ENCODE measurements around the gene SKIL.
"Not testable (repeated sequence)": the region's sequence is repeated elsewhere in the genome, so short reads cannot be mapped to it uniquely, and the experiment has no call there.

Gene SKIL, protein sequence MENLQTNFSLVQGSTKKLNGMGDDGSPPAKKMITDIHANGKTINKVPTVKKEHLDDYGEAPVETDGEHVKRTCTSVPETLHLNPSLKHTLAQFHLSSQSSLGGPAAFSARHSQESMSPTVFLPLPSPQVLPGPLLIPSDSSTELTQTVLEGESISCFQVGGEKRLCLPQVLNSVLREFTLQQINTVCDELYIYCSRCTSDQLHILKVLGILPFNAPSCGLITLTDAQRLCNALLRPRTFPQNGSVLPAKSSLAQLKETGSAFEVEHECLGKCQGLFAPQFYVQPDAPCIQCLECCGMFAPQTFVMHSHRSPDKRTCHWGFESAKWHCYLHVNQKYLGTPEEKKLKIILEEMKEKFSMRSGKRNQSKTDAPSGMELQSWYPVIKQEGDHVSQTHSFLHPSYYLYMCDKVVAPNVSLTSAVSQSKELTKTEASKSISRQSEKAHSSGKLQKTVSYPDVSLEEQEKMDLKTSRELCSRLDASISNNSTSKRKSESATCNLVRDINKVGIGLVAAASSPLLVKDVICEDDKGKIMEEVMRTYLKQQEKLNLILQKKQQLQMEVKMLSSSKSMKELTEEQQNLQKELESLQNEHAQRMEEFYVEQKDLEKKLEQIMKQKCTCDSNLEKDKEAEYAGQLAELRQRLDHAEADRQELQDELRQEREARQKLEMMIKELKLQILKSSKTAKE

DNA sequence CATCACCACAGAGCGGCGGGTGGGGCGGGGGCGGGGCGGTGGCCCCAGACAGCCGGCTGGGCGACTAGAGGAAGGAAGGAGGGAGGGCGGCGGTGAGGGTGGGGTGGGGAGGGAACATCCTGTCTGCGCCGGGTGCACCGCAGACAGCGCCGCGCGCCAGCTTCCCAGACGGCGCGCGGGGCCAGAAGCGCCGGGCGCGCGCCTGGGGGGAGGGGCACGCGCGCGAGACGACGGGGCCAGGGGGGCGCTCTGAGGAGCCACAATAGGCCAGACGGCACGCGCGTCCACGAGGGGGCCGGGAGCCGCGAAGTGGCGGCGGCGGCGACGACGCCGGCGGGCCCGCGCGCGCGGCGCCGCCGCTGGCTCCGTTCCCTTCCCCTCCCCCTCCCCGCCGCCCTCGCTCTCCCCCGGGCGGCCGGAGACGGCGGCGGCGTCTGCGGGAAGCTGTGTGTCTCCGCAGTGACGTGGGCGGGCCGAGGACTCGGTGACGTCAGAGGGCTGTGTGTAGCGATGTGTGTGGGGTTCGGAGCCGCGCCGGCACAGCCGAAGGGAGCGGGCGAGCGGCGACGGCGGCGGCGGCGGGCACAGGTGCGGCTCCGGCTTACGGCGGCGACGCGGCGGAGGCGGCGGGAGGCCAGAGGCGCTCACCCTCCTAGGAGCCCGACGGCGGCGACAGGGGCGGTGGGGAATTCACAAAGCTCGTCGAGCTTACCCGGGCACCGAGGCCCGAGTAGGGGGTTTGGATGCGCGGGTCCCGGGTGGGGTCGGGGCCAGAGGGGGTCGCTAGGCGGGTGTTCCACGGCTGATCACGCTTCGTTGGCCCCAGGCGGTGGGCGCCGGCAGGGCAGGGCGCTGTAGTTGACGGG is at the start of gene SKIL:
Gene SKIL (plus strand): TSS at position 540 of the 866 bp plus-strand sequence. CDS start 2,617 bp downstream, outside the sequence.
- DNase-seq: peak; percentile 74

DNA sequence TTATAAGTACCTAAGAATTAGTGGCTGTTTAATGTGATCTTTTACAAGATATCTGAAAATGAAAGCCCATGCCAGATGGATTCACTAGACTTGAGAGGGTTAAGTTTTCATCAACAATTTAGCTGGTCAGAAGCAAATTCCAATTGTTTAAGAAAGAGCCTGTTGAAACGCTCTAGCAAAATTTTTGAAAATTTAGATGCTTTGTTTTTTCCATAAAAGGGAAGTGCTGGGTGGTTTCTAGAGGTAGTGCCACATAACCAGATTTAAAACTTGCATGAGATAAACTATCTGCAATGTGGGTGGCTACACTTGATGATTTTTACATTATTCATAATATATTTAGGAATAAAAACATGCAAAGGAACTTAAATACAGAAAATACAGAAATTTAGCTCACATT is 48.5 kb upstream of the SKIL start:
- DNase-seq: no peak

DNA sequence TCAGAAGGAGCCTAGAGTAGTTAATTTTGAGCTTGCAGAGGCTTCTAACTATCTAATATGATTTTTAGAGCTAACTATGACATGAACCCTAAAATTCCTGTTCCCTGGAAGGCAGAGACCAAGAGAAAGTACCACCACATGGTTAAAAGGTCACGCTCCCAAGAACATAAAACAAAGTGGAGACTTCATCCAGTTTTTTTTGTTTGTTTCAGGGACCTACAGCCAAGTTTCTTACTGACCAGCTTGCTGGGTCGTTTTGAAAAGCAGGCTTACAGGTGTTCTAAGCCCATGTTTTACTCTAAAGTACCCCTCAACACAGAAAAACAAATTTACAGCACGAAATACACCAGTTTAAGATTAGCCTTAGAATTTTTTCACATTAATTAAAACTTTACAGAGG is 39.6 kb upstream of the SKIL start:
- DNase-seq: no peak

DNA sequence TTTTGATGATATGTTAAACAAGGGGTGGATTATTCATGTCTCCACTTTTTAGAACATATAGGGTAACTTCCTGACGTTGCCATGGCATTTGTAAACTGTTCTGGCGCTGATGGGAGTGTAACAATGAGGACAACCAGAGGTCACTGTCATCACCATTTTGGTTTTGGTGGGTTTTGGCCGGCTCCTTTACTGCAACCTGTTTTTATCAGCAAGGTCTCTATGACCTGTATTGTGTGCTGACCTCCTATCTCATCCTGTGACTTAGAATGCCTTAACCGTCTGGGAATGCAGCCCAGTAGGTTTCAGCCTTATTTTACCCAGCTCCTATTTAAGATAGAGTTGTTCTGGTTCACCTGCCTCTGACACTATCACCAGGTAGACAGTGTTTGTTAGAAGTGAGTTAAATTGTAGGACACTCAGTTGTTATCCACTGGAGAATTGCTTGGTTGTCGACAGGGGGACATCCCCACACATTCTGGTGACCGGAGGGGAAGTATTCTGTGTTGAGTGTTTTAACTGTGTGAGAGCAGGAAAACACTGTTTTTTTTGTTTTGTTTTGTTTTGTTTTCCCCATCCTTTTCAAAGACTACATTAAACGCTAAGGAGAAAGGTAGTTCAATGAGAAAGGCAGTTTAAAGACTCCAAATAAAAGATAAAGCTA is 36.9 kb upstream of the SKIL start:
- no peak for DNase-seq

DNA sequence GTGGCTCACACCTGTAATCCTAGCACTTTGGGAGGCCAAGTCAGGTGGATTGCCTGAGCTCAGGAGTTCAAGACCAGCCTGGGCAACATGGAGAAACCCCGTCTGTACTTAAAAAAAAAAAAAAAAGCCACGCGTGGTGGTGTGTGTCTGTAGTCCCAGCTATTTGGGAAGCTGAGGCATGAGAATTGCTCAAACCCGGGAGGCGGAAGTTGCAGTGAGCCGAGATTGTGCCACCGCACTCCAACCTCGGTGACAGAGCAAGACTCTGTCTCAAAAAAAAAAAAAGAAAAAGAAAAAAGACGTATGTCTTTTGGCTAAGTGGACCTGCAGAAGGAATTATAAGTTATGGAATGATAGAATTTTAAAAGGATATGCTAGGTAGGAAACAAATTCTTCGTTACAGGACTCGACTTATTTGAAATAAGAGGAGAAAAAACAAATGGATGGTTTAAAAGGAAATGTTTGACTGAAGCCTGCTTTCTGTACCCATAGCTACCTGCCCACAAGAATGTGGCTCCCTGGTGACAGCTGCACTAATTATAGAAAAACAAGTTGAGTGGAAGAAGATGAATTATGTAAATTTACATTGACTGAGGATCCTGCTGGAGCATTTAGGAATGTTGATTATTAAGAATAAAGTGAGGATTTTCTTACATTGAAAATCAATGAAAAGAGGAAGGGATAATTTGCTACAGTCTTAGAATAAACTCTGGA is 36.0 kb upstream of the SKIL start:
- DNase-seq: no peak

DNA sequence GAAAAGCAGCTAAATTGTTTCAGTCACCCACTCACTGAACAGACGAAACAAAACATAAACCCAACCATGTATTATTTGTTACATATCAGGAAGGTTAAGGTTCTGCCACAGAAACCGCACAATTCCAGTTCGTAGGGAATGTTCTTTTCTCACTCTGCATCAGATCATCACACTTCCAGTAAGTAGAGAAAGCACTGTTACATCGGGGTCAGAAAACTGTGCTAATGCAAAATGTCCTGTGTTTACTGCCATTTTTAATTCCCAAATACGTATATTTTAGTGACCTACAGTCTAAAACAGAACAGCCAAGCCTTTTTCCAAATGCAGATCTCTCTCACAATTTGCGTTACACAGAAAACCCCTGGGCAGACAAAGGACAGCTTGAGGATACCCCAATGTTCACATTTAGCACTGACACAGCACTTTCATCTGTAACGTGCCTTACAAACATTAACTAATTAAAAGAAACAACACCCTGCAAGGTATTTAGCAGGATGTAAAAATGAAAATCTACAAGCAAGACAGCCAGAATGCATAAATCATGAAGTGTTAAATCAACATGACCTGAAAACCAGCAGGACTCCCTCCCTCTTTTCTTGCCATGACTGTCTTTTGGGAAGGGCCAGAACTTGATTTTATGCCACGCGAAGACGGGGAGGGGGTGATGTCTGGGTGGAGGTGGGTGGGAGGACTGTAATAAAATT is 34.8 kb upstream of the SKIL start:
- no peak for DNase-seq

DNA sequence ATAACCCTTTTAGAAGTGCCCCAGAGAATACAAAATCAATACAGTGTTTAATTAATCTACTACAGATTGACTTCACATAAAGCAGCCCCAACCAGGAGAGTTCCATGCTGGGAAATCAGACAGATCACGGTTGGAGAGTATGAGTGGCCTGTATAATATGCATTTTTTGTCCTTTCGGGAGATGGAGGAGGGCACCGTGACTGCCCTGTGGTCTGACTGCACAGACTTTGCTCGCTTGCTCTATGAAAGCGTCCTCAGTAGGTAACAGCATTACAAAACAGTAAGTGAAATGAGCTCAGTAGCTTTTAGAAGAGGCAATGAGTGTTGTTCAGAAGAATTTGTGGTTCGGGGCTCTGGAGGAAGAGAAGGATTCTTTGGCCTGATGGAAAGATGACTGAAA is 34.2 kb upstream of the SKIL start:
- no peak for DNase-seq

DNA sequence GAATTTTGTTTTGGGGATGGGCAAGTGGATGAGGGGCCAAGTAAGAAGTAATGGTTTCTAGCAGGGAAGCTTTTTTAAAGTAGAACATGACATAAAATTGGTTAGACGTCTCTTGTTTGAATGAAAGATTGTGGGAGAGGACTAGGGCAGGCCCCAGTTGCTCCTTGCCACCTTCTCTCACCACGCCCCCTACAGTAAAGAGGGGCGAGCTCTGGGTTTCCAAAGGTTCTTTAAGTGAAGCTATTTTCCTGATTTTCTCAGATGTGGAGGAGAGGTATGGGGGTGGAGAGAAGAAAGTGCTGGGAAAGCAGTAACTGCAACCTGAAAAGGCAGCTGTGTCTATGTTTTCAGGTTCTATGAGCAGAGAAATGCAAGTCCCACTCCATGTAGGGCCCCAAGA is 32.6 kb upstream of the SKIL start:
- DNase-seq: no peak

DNA sequence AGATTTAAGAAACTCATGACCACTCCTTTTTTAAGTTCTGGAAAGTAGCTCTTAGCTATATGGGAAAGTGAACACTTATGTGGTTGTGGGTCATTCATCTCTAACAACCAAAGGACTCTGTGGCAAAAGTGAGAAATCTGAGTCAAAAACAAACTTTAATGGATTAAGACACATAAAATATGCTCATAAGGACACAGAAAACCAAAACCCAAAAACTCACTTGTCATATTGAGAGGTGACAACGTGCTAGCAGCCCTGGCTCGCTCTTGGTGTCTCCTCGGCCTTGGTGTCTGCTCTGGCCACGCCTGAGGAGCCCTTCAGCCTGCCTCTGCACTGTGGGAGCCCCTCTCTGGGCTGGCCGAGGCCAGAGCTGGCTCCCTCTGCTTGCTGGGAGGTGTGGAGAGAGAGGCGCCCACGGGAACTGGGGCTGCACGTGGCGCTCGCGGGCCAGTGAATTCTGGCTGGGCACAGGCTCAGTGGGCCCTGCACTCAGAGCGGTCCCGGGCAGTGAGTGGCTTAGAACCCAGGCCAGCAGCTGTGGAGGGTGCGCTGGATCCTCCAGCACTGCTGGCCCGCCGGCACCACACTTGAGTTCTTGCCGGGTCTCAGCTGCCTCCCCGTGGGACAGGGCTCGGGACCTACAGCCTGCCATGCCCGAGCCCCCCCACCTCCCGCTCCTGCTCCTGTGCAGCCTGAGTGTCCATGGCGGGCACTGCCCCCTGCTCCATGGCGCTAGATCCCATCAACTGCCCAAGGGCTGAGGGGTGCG is 30.3 kb upstream of the SKIL start:
- DNase-seq: no peak

DNA sequence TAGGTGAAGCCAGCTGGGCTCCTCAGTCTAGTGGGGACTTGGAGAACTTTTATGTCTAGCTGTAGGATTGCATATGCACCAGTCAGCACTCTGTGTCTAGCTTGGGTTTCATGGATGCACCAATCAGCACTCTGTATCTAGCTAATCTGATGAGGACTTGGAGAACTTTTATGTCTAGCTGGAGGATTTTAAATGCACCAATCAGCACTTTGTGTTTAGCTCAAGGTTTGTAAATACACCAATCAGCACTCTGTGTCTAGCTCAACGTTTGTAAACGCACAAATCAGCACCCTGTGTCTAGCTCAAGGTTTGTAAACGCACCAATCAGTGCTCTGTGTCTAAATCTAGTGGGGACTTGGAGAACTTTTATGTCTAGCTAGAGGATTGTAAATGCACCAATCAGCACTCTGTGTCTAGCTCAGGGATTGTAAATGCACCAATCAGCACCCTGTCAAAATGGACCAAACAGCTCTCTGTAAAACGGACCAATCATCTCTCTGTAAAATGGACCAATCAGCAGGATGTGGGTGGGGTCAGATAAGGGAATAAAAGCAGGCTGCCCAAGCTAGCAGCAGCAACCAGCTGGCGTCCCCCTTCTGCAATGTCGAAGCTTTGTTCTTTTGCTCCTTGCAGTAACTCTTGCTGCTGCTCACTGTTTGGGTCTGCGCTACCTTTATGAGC is 29.5 kb upstream of the SKIL start:
- DNase-seq: not testable (repeated sequence)

DNA sequence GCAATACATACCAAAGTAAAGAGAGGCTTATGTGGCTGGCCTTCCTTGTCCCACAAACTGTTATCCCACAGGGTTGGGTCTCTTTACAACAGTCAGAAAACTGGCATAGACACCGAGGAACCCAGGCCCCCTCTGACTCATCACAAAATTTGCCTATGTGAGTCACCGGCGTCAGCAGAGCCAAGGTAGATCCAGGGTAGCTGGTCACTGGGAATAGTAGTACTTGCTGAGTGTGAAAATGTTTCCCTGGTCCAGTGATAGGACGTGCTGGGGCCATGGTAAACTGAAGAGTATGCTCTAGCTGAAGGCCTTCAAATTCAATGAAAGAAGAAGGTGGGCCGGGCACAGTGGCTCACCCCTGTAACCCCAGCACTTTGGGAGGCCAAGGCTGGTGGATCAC is 27.1 kb upstream of the SKIL start:
- DNase-seq: no peak

DNA sequence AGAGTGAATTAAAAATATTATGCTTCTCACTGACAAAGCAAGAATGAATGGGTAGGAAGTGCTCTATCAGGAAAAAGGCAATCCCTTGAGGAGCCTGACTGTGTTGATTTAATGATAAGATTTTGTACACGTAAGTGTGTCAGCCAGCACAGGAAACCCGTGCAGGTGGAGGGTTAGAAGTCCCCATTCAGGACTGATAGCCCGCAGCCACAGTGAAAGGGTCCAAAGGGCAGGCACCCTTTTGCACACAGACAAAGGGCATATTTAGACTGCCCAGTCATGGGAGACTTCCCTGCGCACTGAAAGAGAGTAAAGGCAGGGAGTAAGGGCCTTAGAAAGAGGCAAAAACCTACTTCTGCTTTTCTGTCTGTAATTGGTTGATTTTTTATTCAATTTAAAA is 26.4 kb upstream of the SKIL start:
- DNase-seq: no peak

DNA sequence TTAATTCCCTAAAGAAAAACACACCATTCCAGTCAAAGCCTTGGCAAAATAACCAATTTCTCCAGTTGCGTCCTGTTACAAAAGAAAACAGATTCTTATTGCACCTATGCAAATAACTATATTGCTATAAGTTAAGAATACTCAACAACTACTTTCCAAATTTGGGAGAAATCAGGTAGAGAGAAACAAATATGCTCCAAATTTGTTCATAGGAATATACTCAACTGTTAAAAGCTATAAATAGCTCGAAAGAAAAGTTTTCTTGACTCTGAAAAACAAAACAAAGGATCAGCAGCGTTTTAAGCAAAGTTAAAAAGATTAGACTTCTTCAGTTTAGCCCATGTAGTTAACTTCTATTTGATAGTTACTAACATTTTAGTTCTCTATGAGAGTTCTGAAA is 20.1 kb upstream of the SKIL start:
- DNase-seq: no peak

DNA sequence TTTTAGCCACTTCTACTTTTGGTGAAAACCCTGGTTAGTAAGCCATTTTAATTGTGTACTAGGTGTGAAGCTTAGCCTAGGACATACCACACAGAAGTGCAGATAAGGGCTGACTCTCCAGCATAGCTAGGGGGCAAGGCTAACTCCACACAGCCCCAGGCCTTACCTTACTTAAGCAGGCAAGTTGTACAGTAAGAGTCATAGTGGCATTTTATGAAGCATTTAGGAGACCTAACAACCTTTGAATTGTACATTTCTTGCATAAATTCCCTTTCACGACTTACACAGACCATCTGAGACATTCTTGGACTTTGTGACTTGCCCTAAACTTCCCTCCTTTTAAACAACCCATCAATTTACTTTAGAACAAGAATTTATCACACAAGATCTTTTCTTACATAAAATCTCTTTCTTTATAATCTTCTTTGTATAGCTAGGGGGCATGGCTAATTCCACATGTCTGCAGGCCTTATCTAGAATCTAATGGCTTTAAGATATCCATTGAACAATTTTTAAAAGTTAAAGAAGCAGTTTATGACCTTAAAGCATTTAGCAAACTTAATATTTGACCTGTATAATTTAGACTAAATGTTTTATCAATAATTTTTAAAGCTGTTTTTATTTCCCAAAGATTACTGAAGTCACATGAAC is 18.7 kb upstream of the SKIL start:
- DNase-seq: no peak

DNA sequence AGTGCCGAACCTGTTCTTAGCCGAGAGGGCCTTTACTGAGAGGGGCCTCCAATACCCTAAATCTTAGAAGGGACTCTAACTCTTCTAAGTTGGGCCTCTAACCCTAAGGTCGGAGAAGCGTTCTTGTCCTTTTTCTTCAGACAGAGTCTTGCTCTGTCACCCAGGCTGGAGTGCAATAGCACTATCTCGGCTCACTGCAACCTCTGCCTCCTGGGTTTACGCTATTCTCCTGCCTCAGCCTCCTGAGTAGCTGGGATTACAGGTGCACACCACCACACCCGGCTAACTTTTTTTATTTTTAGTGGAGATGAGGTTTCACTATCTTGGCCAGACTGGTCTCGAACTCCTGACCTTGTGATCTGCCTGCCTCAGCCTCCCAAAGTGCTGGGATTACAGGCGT is 15.2 kb upstream of the SKIL start:
- not testable (repeated sequence) for DNase-seq

DNA sequence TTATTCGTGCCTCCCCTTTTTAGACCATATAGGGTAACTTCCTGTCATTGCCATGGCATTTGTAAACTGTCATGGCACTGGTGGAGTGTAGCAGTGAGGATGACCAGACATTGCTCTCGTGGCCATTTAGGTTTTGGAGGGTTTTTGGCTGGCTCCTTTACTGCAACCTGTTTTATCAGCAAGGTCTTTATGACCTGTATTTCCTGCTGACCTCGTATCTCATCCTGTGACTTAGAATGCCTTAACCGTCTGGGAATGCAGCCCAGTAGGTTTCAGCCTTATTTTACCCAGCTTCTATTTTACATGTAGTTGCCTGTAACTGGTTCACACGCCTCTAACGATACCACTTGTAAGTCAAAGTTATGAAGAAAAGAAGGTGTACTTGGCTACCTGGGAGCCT is 13.7 kb upstream of the SKIL start:
- not testable (repeated sequence) for DNase-seq

DNA sequence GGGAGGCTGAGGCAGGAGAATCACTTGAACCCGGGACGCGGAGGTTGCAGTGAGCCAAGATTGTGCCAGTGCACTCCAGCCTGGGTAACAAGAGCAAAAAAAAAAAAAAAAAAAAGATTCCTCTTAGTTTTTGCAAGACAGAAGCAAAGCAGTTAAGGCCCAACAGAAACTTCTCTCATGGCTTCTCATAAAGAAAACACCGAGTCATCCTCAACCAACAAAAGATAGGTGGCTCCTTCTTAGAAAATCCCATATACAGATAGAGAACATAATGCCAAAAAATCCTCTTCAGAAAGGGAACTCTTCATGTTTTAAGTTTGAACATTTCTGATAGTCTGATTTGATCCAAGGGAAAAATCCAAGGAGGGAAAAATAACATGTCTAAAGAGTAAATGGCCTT is 12.5 kb upstream of the SKIL start:
- no peak for DNase-seq

DNA sequence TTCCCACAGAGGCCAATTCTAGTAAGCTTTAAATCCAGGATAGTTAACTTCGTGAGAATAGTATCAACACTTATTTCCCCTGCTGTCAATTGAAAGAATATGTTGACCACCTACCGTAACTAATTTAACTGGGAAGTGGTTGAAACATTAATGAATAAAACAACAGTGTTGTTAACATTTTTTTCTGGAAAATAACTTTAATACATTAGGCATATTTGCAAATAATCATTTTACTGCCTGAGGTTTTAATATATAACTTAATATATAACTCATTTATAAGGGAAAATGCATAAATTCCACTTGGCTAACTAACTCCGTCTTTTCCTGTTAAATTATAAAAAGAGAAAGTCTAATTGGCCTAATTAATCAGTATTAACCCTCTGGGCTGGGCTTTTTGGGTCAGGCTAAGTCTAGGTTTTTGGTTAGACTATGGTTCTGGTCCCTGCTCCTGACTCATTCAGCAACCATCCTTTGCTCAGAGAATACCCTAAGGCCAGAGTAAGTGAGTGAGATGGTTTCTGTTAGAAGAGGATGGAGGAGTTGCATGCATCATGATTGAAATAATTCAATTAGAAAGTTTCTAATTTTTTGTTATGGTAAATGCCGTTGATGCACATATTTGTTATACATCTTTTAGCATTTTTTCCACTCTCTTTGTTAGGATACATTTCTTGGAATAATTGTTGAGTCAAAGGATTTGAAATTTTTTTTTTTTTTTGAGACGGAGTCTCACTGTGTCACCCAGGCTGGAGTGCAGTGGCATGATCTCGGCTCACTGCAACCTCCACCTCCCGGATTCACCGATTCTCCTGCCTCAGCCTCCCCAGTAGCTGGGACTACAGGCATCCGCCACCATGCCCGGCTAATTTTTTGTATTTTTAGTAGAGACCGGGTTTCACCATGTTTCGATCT is 10.8 kb upstream of the SKIL start:
- DNase-seq: no peak
